T-helper 1 cell treated with Interleukin-12 subunit alpha and Interleukin-12 subunit beta and Interleukin-4 antibody, amounts not matched to agents 30 ng/mL and 1 ng/mL, for 36 hours (primary cell): ENCODE data around the gene RIMS4. TPM values are rescaled to one million over a fixed set of nuclear protein-coding genes. Genes with fewer than 3 reads are reported as not detected.

Experiments used
- intact Hi-C: fragments of 100-400 bp; cut with micrococcal nuclease; formaldehyde crosslinking; loops from one replicate; pipeline ENCODE4 v1.15.1; 2024
- total RNA-seq: library from RNA; stranded (reverse); gene quantifications from 2 replicates; pipeline ENCODE4 v1.2.3, GENCODE V29; 2022

The RIMS4 gene
- total RNA-seq, 1 donor from 2014 or later: not detected

DNA sequence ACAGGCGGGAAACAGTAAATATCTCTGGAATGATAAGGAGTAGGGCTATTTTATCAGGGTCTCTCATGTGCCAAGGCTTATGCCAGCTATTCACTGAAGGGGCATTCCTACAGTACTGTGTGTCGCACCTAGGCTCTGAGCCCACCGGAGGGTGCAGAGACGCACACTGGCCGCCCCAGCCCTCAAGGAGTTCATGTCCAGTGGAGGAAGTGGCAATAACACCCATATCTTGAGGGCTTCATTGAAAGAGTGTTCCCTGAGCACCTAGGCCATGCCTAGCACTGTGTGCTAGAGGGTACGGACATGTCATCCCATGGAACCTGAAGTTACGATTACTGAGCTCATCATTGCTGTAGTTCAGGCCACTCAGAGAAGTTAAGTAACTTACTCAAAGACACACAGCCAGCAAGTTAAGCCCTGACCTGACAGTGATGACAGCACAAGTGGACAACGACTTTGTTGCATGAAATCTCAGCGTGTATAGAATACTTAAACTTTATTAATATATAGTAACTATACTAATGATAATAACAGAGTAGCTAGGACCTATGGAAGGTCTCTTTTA, 86.5 kb downstream of the RIMS4 start:
- intact Hi-C loops: no loop called here

DNA sequence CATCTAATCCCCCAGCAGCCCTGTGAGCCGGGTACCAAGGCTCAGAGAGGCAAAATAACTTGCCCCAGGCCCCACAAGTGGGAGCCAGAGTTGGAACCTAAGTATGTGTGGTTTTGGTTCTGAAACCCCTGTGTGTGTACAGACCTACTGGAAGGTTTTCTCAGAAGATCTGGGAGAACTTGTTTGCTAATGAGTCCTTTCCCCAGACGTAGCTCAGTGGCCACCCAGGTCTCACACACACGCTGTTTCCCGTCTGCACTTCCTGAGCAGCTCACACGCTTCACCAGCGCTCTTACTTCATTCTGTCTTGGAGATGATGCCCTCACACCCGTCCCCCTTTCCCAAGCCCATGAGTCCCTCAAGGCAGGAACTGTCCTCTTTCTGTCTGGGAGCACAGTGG, 87.0 kb downstream of the RIMS4 start:
- intact Hi-C loops: no loop called here

DNA sequence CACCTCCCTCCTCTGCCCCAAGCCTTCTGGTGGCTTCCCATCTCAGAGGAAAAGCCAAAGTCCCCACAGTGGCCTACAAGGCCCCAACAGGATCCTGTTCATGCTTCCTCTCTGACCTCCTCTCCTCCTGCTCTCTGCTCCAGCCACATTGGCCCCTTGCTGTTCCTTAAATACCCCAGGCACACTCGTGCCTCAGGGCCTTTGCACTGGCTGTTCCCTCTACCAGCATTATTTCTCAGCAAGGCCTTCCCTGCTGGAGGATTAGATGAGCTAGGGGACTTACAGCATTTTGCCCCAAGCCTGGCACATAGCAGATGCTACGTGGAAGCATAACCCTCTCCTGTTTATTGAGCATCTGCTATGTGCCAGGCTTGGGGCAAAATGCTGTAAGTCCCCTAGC, 87.4 kb downstream of the RIMS4 start:
- intact Hi-C loops: no loop called here

DNA sequence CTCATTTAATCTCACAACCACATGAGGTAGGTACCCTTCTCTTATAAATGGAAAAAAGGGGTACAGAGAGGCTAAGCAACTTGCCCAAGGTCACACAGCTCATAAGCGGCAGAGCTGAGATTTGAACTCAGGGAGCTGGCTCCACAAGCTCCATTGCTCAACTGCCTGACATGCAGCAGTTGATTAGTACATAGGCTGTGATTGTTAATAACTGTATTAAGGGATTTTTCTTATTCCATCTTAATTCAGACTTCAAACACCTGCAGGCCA, 88.6 kb downstream of the RIMS4 start:
- intact Hi-C loops: no loop called here

DNA sequence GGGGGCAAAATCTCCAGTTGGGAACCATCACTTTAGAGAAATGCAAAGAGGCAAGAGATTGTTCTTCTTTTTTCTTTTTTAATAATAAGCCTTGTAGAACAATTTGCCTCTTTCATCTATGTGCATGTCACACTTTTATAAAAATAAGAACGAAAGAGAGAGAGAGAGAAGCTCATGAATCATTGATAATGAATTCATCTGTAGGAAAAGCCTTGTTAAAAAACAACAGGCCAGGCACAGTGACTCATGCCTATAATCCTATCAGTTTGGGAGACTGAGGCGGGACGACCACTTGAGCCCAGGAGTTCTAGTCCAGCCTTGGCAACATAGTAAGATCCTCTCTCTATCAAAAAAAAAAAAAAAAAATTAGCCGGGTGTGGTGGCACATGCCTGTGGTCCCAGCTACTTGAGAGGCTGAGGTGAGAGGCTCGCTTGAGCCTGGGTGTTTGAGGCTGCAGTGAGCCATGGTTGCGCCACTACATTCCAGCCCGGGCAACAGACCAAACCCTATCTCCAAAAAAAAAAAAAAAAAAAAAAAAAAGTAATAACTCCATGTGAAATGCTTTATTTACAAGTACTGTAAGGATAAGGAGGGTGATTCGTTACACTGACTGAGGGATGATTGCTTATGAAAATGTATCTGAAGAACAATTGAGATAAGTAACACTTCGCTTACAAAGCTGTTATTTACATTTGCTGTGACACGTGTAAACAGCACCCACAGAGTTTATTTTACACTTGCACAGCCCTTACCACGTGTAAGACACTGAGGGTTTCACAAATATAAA, 89.2 kb downstream of the RIMS4 start:
- intact Hi-C loops: no loop called here

DNA sequence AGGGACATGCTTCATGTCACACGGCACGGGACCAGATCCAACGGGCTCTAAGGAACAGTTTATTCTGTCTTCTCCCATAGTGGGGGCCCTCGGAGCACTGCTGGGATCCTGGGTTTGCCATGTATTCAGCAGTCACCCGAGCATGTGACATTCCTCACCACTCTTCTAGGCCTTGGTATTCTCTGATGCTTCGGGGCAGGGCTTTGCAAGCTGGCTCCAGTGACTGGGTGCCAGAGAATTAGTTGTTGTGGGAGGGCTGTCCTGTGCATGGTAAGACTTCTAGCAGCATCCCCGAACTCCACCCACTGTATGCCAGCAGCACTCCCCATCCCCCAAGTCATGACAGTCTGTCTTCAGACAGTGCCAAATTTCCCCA, 89.7 kb downstream of the RIMS4 start:
- intact Hi-C loops: no loop called here

DNA sequence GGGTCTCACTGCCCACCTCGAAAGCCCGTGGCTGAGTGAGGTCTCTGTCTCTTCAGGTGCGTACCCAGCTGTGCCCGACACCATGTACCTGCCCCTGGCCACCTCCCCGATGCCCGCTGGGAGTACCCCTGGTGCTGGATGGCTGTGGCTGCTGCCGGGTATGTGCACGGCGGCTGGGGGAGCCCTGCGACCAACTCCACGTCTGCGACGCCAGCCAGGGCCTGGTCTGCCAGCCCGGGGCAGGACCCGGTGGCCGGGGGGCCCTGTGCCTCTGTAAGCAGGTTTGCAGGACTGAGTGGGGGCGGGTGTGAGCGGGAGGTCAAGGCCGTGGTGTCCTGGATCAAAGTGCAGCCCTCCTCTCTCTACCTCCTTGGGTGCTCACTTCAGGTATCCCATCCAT, 90.5 kb downstream of the RIMS4 start:
- intact Hi-C loops: no loop called here

DNA sequence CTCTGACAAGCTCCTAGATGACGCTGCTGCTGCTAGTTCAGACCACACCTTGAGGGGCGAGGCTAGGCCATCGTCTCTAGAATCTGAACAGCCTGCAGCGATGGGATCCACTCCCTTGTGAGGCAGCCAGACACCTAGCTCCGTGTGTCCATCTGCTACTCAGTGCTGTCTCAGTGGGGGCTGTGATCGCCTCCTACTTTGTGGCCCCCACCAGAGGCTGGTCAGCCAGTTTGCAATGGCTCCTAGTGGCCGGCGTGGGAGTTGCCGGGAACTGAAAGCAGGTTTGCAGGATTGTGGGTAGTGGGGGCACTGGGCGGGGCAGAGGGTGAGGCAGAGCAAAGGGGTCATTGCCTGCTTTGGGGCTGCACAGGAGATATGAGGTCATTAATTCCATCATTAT, 92.4 kb downstream of the RIMS4 start:
- intact Hi-C loops: no loop called here

DNA sequence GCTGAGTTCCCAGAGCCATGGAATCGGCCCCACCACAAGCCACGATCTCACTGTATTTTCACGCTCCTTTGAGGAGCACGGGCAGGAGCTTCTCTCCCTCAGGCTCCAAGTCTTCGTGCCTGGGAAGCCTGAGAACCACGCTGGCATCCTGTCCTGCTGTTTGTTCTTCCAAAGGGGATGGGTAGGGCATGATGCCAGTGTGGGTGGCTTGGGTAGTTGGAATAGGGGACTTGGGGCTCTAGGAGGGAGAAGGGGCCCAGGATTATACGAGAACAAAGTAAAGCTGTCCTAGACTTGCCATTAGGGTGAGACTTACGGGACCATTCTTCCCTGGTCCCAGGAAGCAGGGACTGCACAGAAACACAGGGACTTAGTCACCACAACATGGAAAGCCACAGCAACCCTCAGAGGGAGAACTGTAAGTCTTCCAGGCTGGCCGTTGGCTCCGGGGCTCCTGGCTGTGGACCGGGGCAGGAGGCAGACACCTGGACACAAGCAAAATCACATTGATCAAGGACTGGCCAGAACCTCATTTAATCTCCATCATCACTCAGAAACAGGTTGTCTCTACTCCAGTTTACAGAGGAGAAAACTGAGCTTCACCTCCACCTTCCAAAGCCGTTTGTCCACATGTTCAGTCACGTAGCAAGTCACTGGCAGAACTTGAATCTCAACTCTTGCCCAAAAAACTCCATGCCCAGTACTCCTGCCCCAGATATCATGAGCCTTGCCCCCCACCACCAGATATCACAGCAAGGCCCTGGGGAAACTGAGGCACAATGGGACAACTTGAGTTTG, 93.8 kb downstream of the RIMS4 start:
- intact Hi-C loops: no loop called here

DNA sequence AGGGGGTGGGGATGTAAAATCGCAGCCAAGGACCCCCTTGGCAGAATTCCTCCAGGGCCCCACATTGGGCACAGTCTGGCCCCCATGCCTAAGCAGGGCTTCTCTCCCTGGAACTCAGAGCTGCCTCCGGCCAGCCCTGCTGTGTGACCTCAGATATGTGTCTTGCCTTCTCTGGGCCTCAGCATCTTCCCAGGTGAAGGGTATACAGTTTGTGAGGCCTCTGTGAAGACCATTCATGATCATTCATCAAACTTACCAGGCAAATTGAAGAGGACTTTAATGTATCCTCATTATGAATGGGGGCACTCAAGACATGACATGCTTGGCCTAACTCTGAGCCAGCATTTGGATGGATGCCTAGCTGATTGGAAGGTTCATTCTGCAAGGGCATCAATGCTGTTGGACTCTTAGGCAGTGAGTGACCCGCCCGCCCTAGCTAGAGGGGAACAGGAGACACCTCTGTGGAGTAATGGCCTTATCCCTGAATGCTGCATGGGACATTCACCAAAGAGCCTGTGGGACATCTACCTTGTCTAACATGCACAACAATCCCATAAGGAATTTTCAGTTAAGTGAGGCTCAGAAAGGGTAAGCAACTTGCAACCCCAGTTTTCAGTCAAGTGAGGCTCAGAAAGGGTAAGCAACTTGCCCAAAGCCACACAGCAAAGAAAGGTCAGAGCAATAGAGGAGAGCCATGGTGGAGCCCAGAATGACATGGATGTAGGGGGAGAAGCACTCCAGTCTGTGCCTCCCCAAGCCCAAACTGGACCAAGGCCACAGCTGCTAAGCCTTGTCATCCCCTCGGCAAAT, 94.6 kb downstream of the RIMS4 start:
- intact Hi-C loops: no loop called here

DNA sequence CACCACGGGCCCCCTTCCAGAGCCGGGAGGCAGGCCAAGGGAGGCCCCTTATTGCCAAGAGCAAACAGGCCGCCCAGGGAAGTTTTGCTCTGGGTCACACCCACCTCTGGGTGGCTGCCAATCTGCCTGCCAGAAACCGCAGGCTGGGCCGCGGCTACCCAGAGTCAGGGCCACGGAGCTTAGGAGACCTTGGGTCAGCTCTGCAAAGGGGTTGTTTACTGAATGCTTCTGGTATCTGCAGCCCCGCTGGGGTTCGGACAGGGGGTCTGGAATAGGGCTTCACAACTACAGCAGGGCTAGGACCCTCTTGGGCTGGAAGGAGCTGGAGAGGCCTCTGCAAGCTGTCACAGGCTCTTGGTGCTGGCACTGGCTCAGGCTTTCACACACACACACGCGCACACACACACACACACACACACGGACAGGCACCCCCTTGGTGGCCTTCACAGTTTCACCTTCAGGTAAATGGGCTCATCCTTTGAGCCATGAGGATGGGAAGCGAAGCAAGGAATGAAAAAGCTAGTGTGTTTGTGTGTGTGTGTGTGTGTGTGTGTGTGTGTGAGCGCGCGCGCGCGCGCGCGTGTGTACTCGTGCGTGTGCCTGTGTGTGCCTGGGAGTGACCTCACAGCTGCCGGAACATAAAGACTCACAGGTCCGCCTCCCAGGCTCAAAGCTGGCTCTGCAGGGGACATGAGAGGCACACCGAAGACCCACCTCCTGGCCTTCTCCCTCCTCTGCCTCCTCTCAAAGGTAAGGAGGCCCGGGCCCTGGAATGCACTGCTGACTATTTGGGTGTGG, 95.4 kb downstream of the RIMS4 start, which contains the start of gene CCN5:
TSS of gene CCN5 (plus strand) at position 669 of the 798 bp plus-strand sequence. CDS start at position 691, 22 bp downstream.
- intact Hi-C loops: no loop called here

DNA sequence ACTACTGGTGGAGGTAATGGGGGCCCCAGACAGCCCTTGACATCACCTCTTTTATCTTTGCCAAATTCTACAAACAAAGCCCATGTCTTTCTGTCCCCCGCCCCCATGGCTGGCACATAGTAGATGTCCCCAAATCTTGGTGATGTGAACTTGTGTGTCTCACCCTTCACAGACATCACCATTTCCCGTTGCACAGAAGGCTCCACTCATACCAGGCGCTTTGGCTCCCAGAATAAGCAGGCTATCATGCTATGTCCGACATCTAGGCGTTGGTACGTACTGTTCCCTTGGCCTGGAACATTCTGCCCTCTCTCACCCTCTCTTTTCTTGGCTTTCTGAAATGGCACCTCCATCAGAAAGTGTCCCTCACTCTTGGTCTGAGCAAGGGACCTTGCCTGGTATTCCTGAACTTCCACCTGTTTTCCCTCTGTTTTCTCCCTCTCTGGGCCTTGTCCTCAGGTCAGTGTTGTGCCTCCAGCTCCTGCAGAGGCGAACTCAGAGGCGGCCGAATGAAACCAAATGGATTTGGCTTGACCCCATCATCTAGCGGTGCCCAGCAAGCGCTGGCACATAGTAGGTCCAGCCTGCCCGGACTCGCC, 96.1 kb downstream of the RIMS4 start:
- intact Hi-C loops: no loop called here

DNA sequence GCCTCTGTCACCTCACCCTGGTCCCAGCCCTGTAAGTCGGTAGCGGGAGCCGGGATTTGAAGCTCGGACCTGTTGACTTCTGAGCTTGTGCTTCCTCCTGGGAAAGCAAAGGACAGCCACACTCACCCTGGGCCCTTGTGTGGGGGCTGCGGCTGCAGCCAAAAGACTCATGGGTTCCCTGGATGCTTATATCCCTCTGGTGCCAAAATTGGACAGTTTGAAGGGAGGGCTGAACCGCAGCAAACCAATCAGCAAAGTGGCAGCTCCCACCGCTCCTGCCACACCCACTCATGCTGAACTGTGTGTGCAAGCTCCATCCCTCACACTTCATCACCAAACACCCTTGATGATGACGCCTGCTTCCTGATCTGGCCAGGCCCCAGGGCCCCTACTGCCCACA, 99.1 kb downstream of the RIMS4 start:
- intact Hi-C loops: no loop called here

DNA sequence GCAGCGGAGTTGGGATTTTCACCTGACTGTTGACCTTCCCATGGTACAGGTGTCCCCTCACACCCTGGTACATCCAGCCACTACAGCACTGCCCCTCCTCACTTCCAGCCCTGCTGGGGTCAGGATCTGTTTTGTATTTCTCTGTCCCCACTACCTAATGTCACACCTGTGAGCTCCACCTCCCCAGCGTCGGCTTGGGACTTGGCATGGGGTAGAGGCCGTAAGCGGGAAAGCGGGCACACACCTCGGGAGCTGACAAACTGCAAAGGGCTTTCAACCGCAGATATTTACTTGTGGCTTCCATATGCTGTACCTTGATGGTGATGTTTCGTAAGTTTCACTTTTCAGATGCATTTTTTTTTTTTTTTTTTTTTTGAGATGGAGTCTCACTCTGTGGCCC, 100.5 kb downstream of the RIMS4 start:
- intact Hi-C loops: no loop called here

DNA sequence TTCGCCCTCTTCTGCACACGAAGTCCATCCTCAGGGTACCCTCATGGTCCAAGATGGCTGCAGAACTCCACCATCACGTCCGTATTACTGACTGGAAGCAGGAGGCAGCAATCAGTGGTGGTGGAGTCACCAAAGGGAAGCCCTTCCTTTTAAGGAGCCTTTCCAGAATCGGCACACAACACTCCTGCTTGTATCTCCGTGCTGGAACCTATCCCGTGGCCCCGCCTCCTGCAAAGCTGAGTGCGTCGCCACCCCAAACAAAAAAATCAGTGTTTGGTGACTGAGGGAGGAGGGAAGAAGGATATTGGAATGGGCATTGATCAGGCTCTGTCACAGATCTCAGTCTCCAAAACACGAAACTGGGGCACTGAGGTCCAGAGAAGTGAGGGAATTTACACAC, 101.0 kb downstream of the RIMS4 start:
- intact Hi-C loops: no loop called here

DNA sequence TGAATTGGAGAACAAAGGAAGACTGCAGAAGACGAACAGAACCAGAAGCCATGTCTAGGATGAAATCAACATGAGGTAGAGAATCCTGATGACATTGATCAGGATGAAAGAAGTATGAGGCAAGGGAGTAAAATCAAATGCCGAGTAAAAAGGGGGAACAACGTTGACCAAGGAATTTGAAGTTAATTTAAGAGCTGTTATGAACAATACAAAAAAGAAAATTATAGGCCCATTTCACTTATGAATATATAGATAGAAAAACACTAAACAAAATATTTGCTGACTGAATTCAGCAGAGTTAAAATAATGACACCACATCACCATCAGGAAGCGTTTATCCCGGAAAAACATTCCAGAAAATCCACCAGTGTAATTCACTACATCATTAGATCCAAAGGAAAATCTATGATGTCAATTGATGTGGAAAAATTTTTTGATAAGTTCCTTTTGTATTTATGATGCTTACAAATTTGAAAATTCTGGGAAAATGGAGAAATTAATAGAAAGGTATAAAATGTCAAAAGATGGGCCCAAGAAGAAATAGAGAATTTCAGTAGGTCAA, 103.2 kb downstream of the RIMS4 start:
- intact Hi-C loops: no loop called here

DNA sequence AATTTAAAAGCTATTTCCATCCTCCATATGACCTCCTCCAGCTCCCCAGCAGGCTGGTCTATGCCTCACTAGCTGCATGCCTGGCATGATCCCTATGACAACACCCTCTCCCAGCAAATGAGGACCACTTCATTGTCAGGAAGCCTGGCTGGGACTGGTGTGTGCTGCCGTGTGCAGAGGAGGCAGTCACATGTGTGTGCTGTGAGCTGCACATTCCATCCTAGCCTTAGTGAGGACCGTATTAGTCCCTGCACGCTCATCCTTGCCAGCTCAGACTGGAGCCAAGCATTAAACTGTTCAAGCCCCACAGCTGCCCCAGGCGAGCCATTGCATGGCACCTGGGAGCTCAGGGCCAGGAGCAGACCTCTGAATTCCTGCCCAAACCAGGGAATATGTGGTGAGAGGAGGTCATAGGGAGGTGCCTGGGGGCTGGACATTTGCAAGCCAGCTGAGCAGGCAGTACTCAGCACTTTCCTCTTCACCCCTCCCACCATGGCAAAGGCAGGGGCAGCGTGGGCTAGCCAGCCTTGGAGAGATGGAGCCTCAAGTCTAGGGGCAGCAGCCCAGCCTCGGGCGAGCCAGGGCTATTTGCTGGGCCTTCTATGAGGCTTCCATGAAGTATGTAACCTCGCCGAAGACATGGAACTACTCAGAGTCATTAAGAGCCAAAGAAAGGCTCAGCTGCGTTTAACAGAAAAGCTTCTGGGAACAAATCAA, 103.9 kb downstream of the RIMS4 start:
- intact Hi-C loops: no loop called here

DNA sequence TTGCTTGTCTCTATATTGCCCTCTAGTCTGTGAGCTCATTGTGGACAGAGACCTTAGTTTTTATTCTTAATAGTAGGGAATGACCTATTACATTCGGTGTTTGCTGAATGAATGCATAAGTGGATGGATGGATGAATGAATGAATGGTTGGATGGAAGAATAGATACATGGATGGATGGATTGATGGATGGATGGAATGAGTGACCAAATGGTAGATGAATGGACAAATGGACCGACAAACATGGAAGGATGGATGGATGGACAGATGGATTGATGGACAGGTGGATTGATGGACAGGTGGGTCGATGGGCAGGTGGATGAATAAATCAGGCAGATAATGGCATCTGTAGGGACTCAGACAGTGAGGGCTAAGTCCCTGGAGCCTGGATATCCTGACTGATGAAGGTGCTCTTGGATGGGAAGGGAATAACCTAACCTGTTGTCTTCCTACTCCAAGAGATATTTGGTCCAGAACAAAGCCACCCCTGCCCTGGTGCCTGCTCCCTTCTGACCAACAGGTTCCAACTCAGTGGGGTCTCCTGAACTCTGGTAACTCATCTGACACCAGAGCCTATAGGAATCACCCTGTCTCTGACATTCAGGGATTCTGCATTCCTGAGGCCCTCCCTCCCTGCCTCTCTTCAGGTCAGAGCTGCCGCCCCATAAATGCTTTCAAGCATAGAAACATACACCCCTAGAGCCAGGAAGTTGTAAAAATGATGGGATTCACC, 104.8 kb downstream of the RIMS4 start:
- intact Hi-C loops: no loop called here

DNA sequence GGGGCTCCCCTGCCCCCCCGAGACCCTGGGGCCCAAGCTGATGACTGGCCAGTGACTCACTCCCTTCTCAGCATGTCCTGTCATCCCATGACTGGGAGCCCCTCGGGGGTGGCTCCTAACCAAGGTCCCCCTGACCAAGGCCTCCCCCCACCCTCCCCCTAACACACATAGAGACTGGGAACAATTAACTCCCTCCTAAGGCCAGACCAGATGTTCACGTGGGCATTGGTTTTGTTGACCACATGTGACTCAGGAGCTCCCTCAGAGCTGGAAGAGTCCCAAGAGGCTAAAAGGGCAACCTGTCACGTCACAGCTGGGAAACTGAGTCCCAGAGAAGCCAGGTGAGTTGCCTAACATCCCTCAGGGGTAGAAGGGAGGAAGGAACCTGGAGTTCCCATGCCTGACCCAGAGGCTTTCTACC, 105.8 kb downstream of the RIMS4 start:
- intact Hi-C loops: no loop called here
